ENCODE data around the gene MAML3.

Gene MAML3

DNA sequence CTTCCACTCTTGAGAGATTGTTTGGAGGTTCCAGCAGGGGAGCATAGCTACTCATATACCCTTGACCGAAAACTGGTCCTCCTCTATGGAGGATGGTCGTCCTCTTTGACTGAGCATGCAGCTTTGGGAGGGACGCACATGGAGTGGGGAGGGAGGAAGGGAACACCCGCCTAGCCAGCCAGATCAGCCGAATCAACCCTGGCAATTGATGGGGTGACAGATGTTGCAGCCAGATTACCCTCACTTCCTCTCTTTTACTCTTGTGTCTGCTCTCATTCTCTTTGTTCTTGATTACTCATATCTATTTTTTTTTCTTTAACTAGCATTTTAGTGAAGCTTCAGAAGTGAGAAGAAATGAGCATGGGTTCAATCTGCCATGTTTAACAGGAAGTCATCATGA is 468.8 kb downstream of the MAML3 start:
- peak; percentile 11 for DNase-seq (ENCODE audit: low spot score)

DNA sequence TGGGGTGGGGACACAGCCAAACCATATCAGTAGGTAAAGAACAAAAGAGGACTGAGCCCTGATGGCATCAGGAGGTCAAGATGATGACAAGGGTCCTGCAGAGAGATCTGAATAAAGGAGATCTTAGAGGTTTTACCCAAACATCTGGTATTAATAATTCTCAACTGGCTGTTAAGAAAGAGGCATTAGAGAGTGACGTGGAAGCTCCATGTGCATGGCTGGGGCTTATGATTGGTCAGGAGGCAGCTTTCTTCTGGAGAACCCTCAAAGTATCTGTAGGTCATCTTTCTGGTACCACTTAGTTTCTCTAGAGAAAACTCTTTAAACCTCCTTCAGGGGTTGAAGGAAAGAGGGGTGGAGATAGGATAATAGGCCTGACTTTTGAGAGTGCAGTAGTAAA is 469.6 kb downstream of the MAML3 start:
- no peak for DNase-seq (ENCODE audit: low spot score)

GRCh38 chr4:139682741-139683151 is 471.2 kb downstream of the MAML3 start:
- DNase-seq (ENCODE audit: low spot score): no peak

GRCh38 chr4:139682309-139682708 is 471.7 kb downstream of the MAML3 start:
- DNase-seq (ENCODE audit: low spot score): no peak

GRCh38 chr4:139676913-139677585 is 476.9 kb downstream of the MAML3 start:
- no peak for DNase-seq (ENCODE audit: low spot score)

GRCh38 chr4:139676365-139676764 is 477.6 kb downstream of the MAML3 start:
- no peak for DNase-seq (ENCODE audit: low spot score)

- no peak for DNase-seq (ENCODE audit: low spot score)
Measured at GRCh38 chr4:139675651-139676050, 478.3 kb downstream of the MAML3 start.

DNA sequence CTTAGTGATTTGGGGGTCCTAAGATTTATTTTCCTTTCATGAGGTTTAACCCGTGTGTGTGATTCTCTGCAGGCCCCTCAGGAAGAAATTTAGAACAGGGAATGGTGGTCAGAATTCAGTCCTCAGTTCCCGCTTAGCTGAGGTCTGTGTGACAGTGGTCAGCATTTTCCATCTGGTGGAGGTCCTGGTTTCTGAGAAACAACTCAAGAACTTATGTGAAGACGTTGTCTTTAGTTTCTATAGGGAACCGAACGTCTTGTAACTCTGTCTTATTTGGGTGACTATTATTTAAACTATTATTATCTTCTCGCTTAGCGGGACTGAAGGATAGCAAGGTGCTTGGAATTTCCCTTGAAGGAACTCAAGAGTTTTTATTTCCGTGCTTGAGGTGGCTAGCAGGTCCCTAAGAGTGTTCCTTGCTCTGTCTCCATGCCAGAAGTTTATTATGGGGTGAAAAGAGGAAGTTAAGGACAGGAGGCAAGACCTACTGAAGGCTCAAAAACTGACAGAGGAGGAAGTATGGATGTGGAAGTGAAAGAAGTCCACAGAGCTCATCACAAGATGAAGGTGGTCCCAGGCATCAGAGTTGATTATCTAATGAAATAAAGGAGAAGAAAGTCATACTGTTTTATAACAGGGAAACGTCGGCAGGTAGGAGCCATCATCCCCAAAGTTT is 479.0 kb downstream of the MAML3 start:
- no peak for DNase-seq (ENCODE audit: low spot score)

DNA sequence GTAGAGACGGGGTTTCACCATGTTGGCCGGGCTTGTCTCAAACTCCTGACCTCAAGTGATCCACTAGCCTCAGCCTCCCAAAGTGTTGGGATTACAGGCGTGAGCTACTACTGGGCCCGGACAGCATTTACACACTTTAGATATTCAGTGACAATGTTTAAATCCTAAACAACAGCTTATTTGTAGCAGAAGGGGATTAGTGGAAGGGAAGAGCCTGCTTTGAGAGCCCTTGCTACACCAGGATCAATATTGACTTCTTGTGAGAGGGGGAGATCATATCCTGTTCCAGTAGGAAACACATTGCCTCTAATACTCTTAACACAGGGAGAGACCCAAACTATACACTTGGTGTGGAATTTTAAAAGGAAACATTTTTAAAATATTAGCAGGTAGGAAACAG is 481.3 kb downstream of the MAML3 start:
- no peak for DNase-seq (ENCODE audit: low spot score)

GRCh38 chr4:139672215-139672614 is 481.8 kb downstream of the MAML3 start:
- DNase-seq (ENCODE audit: low spot score): no peak

DNA sequence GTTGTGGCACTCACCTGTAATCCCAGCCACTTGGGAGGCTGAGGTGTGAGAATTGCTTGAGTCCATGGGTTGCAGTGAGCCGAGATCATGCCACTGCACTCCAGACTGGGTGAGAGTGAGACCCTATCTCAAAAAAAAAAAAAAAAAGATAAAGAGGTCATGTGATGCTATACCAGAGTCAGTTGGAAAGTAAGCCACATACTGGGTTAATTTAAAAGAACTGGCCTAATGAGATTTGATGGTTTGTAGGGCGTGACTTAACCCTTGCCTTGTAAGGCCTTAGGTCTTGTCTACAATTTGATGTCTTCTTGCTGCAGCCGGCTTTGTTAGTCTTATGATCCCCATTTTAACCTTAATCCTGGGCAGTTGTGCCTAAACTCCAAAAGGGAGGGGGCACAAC is 483.2 kb downstream of the MAML3 start:
- DNase-seq (ENCODE audit: low spot score): no peak

DNA sequence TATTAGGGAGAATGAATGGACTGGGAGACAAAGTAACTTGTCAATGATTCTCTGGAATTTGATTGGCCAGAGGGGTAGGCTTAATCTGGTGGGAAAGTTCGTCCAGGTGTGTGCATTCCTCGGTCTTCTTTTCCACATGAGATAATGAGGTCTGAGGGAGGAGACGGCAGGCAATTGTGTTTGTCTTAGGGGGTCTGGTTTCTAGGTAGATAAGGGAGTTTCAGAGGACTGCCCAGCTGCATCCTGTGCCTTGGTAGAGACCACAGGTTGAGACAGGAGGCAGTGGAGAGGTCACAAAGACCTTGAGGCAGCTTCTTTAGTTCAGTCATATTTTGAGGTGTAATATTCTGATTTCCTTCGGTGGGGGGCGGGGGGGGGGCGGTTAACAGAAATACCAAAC is 484.1 kb downstream of the MAML3 start:
- no peak for DNase-seq (ENCODE audit: low spot score)

DNA sequence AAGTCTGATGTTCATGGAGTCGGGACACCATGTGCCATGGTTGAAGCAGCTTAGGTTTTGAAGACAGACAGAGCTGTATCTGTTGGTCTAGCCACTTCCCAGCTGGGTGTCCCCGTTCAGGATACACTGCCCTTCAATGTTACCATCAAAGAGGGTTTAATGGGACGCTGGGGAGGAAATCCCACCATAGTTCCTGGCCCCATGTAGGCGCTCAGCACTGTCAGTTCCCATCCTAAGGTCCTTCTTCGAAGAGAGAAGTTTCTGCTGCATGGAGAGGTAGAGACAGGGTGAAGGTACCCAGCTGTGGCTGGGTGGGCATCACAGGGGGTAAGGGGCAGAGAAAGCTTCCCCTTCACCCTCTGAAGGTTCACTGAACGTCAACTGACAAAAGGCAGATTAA is 484.6 kb downstream of the MAML3 start:
- no peak for DNase-seq (ENCODE audit: low spot score)

- DNase-seq (ENCODE audit: low spot score): no peak
Measured at GRCh38 chr4:139668658-139669201, 485.3 kb downstream of the MAML3 start.

- DNase-seq (ENCODE audit: low spot score): no peak
Measured at GRCh38 chr4:139668036-139668435, 485.9 kb downstream of the MAML3 start.

Measured in activated CD4-positive, alpha-beta T cell treated with anti-CD3 and anti-CD28 coated beads, Interleukin-2, Interleukin-4, amounts not matched to agents 100 ng/mL and 50 ng/mL, durations not matched to agents 16 hours and 8 hours (primary cell).